HPDE6-E6E7 (cell line): ENCODE measurements around the gene LASP1NB.
"Not testable (repeated sequence)": the region's sequence is repeated elsewhere in the genome, so short reads cannot be mapped to it uniquely, and the experiment has no call there.

Experiments
- DNase-seq: peaks from one replicate; pipeline ENCODE4 v3.0.0; 2011; ENCODE audit warnings: missing footprints; ENCODE audit errors: extremely low spot score

The LASP1NB gene

GRCh38 chr17:38918129-38918913 is 7.1 kb upstream of the LASP1NB start:
- no peak for DNase-seq

- DNase-seq: no peak
Measured at GRCh38 chr17:38918916-38919315, 6.5 kb upstream of the LASP1NB start.

GRCh38 chr17:38919316-38920078 is 5.9 kb upstream of the LASP1NB start:
- DNase-seq: no peak

- DNase-seq: no peak
Measured at GRCh38 chr17:38920374-38921291, 4.8 kb upstream of the LASP1NB start.

- DNase-seq: no peak
Measured at GRCh38 chr17:38921756-38922411, 3.5 kb upstream of the LASP1NB start.

GRCh38 chr17:38922538-38923297 is 2.7 kb upstream of the LASP1NB start:
- DNase-seq: no peak

- no peak for DNase-seq
Measured at GRCh38 chr17:38926293-38927070, 1.1 kb downstream of the LASP1NB start.

GRCh38 chr17:38930782-38931181 is 5.4 kb downstream of the LASP1NB start:
- DNase-seq: not testable (repeated sequence)

- not testable (repeated sequence) for DNase-seq
Measured at GRCh38 chr17:38933962-38934361, 8.5 kb downstream of the LASP1NB start.

- DNase-seq: no peak
Measured at GRCh38 chr17:38939987-38940386, 14.6 kb downstream of the LASP1NB start.

GRCh38 chr17:38940404-38940803 is 15.0 kb downstream of the LASP1NB start:
- no peak for DNase-seq

GRCh38 chr17:38942696-38943334 is 17.4 kb downstream of the LASP1NB start:
- DNase-seq: no peak

GRCh38 chr17:38943607-38944006 is 18.2 kb downstream of the LASP1NB start:
- DNase-seq: no peak

- DNase-seq: no peak
Measured at GRCh38 chr17:38947189-38947588, 21.8 kb downstream of the LASP1NB start.

- DNase-seq: not testable (repeated sequence)
Measured at GRCh38 chr17:38953800-38954199, 28.4 kb downstream of the LASP1NB start.

- DNase-seq: no peak
Measured at GRCh38 chr17:38958326-38958725, 32.9 kb downstream of the LASP1NB start.

GRCh38 chr17:38958756-38959155 is 33.3 kb downstream of the LASP1NB start:
- DNase-seq: no peak

GRCh38 chr17:38959508-38959907 is 34.1 kb downstream of the LASP1NB start:
- DNase-seq: no peak

- DNase-seq: no peak
Measured at GRCh38 chr17:38960402-38960801, 35.0 kb downstream of the LASP1NB start.
